GM23248 (cell line): ENCODE results near the gene ACP3. TPM values are rescaled to one million over a fixed set of nuclear protein-coding genes. Genes with fewer than 3 reads are reported as not detected.

Experiments used
- DNase-seq: peaks from one replicate; pipeline ENCODE4 v3.0.0-alpha.2; 2015
- H2AFZ ChIP-seq: fragments of 200-600 bp; sonication (generic); 2 replicates; pipeline ENCODE4 v1.6.1; 2016; ENCODE audit warnings: antibody characterized with exemption
- H3F3A ChIP-seq: fragments of 200-600 bp; sonication (generic); 2 replicates; pipeline ENCODE4 v1.6.1; 2016; ENCODE audit warnings: mild to moderate bottlenecking, antibody characterized with exemption, mixed run types; ENCODE audit not compliant: insufficient read depth
- H3K27ac ChIP-seq: fragments of 200-600 bp; sonication (generic); 2 replicates; pipeline ENCODE4 v1.5.1; 2016; ENCODE audit warnings: mild to moderate bottlenecking
- H3K27me3 ChIP-seq: fragments of 200-600 bp; sonication (generic); replicated peaks from 2 replicates; pipeline ENCODE4 v1.6.1; 2016; ENCODE audit warnings: mild to moderate bottlenecking; ENCODE audit not compliant: insufficient read depth
- H3K36me3 ChIP-seq: fragments of 200-600 bp; sonication (generic); 2 replicates; pipeline ENCODE4 v1.6.1; 2016; ENCODE audit warnings: low read depth, mild to moderate bottlenecking
- H3K4me1 ChIP-seq: fragments of 200-600 bp; sonication (generic); 2 replicates; pipeline ENCODE4 v1.6.1; 2016; ENCODE audit warnings: mild to moderate bottlenecking; ENCODE audit not compliant: insufficient read depth
- H3K4me2 ChIP-seq: fragments of 200-600 bp; sonication (generic); one replicate; pipeline ENCODE4 v1.6.1; 2016; ENCODE audit warnings: mild to moderate bottlenecking; ENCODE audit not compliant: unreplicated experiment
- H3K4me3 ChIP-seq: fragments of 200-600 bp; sonication (generic); 2 replicates; pipeline ENCODE4 v1.5.1; 2016; ENCODE audit warnings: mild to moderate bottlenecking
- H3K79me2 ChIP-seq: fragments of 200-600 bp; sonication (generic); 2 replicates; pipeline ENCODE4 v1.6.1; 2016; ENCODE audit warnings: mild to moderate bottlenecking; ENCODE audit not compliant: insufficient read depth
- H3K9ac ChIP-seq: fragments of 200-600 bp; sonication (generic); 2 replicates; pipeline ENCODE4 v1.6.1; 2016; ENCODE audit warnings: mild to moderate bottlenecking
- H3K9me2 ChIP-seq: fragments of 200-600 bp; sonication (generic); 2 replicates; pipeline ENCODE4 v1.6.1; 2016; ENCODE audit warnings: mixed run types, mild to moderate bottlenecking, moderate library complexity; ENCODE audit not compliant: insufficient read depth
- H3K9me3 ChIP-seq: fragments of 200-600 bp; sonication (generic); one replicate; pipeline ENCODE4 v1.6.1; 2017; ENCODE audit warnings: low read depth
- H4K20me1 ChIP-seq: fragments of 200-600 bp; sonication (generic); 2 replicates; pipeline ENCODE4 v1.6.0; 2016; ENCODE audit not compliant: insufficient read depth
- EZH2 ChIP-seq: fragments of 200-600 bp; sonication (generic); IDR thresholded peaks from 2 replicates; pipeline ENCODE4 v1.6.1; 2018; ENCODE audit warnings: antibody characterized with exemption, mild to moderate bottlenecking; ENCODE audit not compliant: insufficient read depth, poor library complexity, severe bottlenecking
- EZH2phosphoT487 ChIP-seq: fragments of 200-600 bp; sonication (generic); IDR thresholded peaks from 2 replicates; pipeline ENCODE4 v1.6.1; 2018; ENCODE audit warnings: antibody characterized with exemption, moderate library complexity, mild to moderate bottlenecking, low read depth; ENCODE audit not compliant: insufficient read depth
- WGBS, 2 experiments: methylation state at CpG; one replicate each; pipeline ENCODE4 v1.1.6; 2015 to 2017; ENCODE audit warnings: low lambda C conversion rate in 2 of 2, low coverage in 1 of 2; ENCODE audit errors: missing lambda C conversion rate in 2 of 2; 5-methylcytosine and 5-hydroxymethylcytosine counted together
- in situ Hi-C: fragments of 300-500 bp; cut with MboI; formaldehyde crosslinking; loops from 2 replicates; pipeline ENCODE4 v1.15.0; 2020
- polyA plus RNA-seq: library from polyadenylated mRNA; unstranded; fragments of >200 nt; fragmentation: Nextera tagmentation; extraction: Ambion mirVana; gene quantifications from 2 replicates; pipeline ENCODE4 v1.2.1, GENCODE V29; 2016
- total RNA-seq: library from RNA; depleted of rRNA; stranded (reverse); fragments of >200 nt; shearing (Covaris generic); gene quantifications from 2 replicates; pipeline ENCODE4 v1.2.3, GENCODE V29; 2014

ACP3 gene
- total and polyA plus RNA-seq, 2 experiments from 2014 or later = 1.1 to 1.6 TPM

GRCh38 chr3:132279030-132279429, 38.2 kb upstream of the ACP3 start:
- peaks cover 6% of the 10 kb centered on the region; the same call in 1 of the 2 replicates for H3F3A ChIP-seq
- no peak overlapping the region for H3K27ac ChIP-seq
- H3K9me2 ChIP-seq = no peaks in the 10 kb centered on the region
- H3K79me2 ChIP-seq = no peaks in the 10 kb centered on the region
- peaks cover 11% of the 10 kb centered on the region; the same call in 1 of the 2 replicates for H3K4me1 ChIP-seq
- no peak overlapping the region for H2AFZ ChIP-seq
- no peaks in the 10 kb centered on the region for H3K36me3 ChIP-seq
- no peaks in the 10 kb centered on the region for H3K9me3 ChIP-seq
- H3K27me3 ChIP-seq = no peaks in the 10 kb centered on the region
- no peak for TF ChIP-seq EZH2phosphoT487
- no peak for TF ChIP-seq EZH2
- WGBS, 2 experiments = 52 to 53% methylated on average over 2 of the region's 2 CpGs
- H3K4me3 ChIP-seq = no peak overlapping the region
- peak; percentile 52 for DNase-seq
- H3K9ac ChIP-seq = no peak overlapping the region
- in situ Hi-C loops = no loop called here
- no peaks in the 10 kb centered on the region for H4K20me1 ChIP-seq
- no peak overlapping the region for H3K4me2 ChIP-seq

- Histone ChIP-seq H3K36me3 (no peaks in the 10 kb centered on the region), H3K4me3 (no peak overlapping the region), H3K9ac (no peak overlapping the region), H3K4me1 (peaks cover 11% of the 10 kb centered on the region; the same call in 1 of the 2 replicates), H3K9me2 (no peaks in the 10 kb centered on the region), H3K4me2 (no peak overlapping the region), H3K27me3 (no peaks in the 10 kb centered on the region), H4K20me1 (no peaks in the 10 kb centered on the region), H2AFZ (peak overlapping the region; percentile 80), H3K79me2 (no peaks in the 10 kb centered on the region), H3F3A (peaks cover 17% of the 10 kb centered on the region), H3K9me3 (no peaks in the 10 kb centered on the region), H3K27ac (no peak overlapping the region)
- TF ChIP-seq EZH2phosphoT487 (no peak), EZH2 (no peak)
- 12 to 13% methylated on average over 1 of the region's 1 CpG for WGBS, 2 experiments
- in situ Hi-C loops = no loop called here
- peak; percentile 28 for DNase-seq
Observed at GRCh38 chr3:132283440-132283839, 33.8 kb upstream of the ACP3 start.

DNA sequence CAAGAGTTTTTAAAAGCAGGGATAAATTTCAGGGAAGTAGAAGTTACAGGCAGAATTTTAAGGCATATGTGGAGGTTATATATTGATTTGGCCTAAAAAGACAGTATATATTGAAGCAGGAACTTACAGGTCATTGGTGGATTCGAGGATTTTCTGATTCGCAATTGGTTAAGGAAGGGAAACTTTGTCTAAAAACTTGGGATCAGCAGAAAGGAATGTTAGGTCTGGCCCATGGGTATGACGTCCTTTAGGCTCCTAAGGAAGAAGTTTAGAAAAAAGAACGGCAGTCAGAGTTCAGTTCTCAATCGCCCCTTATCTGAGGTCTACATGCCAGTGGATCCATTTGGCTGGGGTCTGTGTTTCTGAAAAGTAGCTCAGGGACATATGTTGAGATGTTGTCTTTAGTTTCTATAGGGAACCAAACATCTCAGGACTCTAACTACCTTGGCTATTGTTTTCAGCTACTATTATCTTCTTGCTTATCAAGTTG, 33.2 kb upstream of the ACP3 start:
- H4K20me1 ChIP-seq = no peaks in the 10 kb centered on the region
- no peak for TF ChIP-seq EZH2
- no peak for TF ChIP-seq EZH2phosphoT487
- no peaks in the 10 kb centered on the region for H3K36me3 ChIP-seq
- H3K4me3 ChIP-seq = no peak overlapping the region
- DNase-seq = peak; percentile 17
- H3K9ac ChIP-seq = no peak overlapping the region
- H2AFZ ChIP-seq = peak overlapping the region; percentile 80
- in situ Hi-C loops = no loop called here
- no peaks in the 10 kb centered on the region for H3K27me3 ChIP-seq
- 74% methylated on average over 5 of the region's 5 CpGs for WGBS, 2 experiments
- H3F3A ChIP-seq = peaks cover 23% of the 10 kb centered on the region
- no peaks in the 10 kb centered on the region for H3K9me3 ChIP-seq
- peaks cover 15% of the 10 kb centered on the region for H3K4me1 ChIP-seq
- H3K4me2 ChIP-seq = no peak overlapping the region
- no peaks in the 10 kb centered on the region for H3K9me2 ChIP-seq
- no peak overlapping the region for H3K27ac ChIP-seq
- no peaks in the 10 kb centered on the region for H3K79me2 ChIP-seq

GRCh38 chr3:132284781-132285619, 32.2 kb upstream of the ACP3 start:
- no peak overlapping the region for H3K4me2 ChIP-seq
- H3K36me3 ChIP-seq = no peaks in the 10 kb centered on the region
- no peak overlapping the region for H2AFZ ChIP-seq
- no peak overlapping the region for H3K9ac ChIP-seq
- in situ Hi-C loops = no loop called here
- H4K20me1 ChIP-seq = no peaks in the 10 kb centered on the region
- DNase-seq = no peak
- H3K9me3 ChIP-seq = no peaks in the 10 kb centered on the region
- no peak overlapping the region for H3K27ac ChIP-seq
- H3K4me3 ChIP-seq = no peak overlapping the region
- H3F3A ChIP-seq = peaks cover 31% of the 10 kb centered on the region
- no peaks in the 10 kb centered on the region for H3K79me2 ChIP-seq
- WGBS, 2 experiments = 93 to 94% methylated on average over 31 to 32 of the region's 32 CpGs
- TF ChIP-seq EZH2phosphoT487 = no peak
- no peak for TF ChIP-seq EZH2
- no peaks in the 10 kb centered on the region for H3K27me3 ChIP-seq
- H3K4me1 ChIP-seq = peaks cover 24% of the 10 kb centered on the region
- H3K9me2 ChIP-seq = no peaks in the 10 kb centered on the region
